ENCODE results near the gene EMX1.

DNA sequence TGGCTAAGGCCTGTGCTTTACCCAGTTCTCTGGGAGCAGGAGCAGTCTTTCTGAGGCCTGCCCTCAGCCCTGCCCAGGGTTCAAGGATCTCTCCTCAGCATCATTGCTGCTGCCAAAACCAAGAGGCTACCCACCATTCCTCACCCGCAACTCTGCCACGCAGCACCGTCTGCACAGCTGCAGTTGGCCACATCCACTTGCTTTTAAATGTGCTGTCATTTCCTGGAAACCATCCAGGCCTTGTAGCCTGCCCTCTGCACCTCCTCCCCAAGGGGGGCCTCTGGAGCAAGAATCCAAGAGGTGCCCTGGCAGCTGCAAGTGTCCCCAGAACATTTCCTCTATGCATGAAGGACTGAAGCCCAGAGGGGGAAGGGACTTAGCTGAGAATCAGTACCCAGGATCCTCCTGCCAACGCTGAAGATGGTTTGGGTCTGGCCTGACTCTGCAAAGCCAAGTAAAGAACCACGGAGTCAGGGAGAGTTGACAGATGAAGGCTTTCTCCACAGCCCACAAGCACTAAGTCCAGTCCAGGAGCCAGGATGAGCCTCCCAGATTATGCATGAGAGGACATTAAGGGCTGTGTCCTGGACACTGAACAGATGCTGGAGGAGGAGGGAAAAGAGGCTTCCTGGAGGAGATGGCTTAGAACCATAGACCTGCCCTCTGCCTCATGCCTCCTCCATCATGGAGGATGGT is 14.9 kb downstream of the EMX1 start:
- TF ChIP-seq, protein P1, sequence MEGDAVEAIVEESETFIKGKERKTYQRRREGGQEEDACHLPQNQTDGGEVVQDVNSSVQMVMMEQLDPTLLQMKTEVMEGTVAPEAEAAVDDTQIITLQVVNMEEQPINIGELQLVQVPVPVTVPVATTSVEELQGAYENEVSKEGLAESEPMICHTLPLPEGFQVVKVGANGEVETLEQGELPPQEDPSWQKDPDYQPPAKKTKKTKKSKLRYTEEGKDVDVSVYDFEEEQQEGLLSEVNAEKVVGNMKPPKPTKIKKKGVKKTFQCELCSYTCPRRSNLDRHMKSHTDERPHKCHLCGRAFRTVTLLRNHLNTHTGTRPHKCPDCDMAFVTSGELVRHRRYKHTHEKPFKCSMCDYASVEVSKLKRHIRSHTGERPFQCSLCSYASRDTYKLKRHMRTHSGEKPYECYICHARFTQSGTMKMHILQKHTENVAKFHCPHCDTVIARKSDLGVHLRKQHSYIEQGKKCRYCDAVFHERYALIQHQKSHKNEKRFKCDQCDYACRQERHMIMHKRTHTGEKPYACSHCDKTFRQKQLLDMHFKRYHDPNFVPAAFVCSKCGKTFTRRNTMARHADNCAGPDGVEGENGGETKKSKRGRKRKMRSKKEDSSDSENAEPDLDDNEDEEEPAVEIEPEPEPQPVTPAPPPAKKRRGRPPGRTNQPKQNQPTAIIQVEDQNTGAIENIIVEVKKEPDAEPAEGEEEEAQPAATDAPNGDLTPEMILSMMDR (IDR thresholded peaks at IDR 0.05): no peak
- no peak for TF ChIP-seq POLR2A (IDR thresholded peaks at IDR 0.05; ENCODE audit: low read depth)
- no peak for TF ChIP-seq POLR2AphosphoS5 (IDR thresholded peaks at IDR 0.05)
- TF ChIP-seq EP300 (IDR thresholded peaks at IDR 0.05): no peak

Data from esophagus muscularis mucosa (tissue), 4 donors.